KMS-11 (cell line): ENCODE results near the gene C16orf82.

ENCODE experiments used
- H2AFZ ChIP-seq: fragments of 200-600 bp; sonication (generic); 2 replicates; pipeline ENCODE4 v1.6.1; 2016; ENCODE audit warnings: antibody characterized with exemption, mixed run types, low read depth
- H3K27ac ChIP-seq: fragments of 200-600 bp; sonication (generic); 2 replicates; pipeline ENCODE4 v1.6.1; 2016; ENCODE audit warnings: mild to moderate bottlenecking, mixed run types
- H3K27me3 ChIP-seq: fragments of 200-600 bp; sonication (generic); 2 replicates; pipeline ENCODE4 v1.6.1; 2017; ENCODE audit warnings: mild to moderate bottlenecking, low read depth, mixed run types, moderate library complexity; ENCODE audit not compliant: insufficient read depth
- H3K36me3 ChIP-seq: fragments of 200-600 bp; sonication (generic); 2 replicates; pipeline ENCODE4 v1.6.1; 2017; ENCODE audit warnings: mild to moderate bottlenecking, mixed run types; ENCODE audit not compliant: insufficient read depth
- H3K4me1 ChIP-seq: fragments of 200-600 bp; sonication (generic); 2 replicates; pipeline ENCODE4 v1.6.1; 2016; ENCODE audit warnings: mild to moderate bottlenecking, low read depth, mixed run types; ENCODE audit not compliant: poor library complexity, severe bottlenecking
- H3K4me2 ChIP-seq: fragments of 200-600 bp; sonication (generic); 2 replicates; pipeline ENCODE4 v1.7.0; 2016; ENCODE audit warnings: mild to moderate bottlenecking, mixed run types
- H3K4me3 ChIP-seq: fragments of 200-600 bp; sonication (generic); IDR thresholded peaks from 2 replicates; pipeline ENCODE4 v1.6.1; 2017; ENCODE audit warnings: low read depth, low read length, mixed read lengths; ENCODE audit not compliant: insufficient read depth
- H3K79me2 ChIP-seq: fragments of 200-600 bp; sonication (generic); 2 replicates; pipeline ENCODE4 v1.6.1; 2016; ENCODE audit warnings: low read depth, mixed run types; ENCODE audit not compliant: insufficient read depth
- H3K9ac ChIP-seq: fragments of 200-600 bp; sonication (generic); 2 replicates; pipeline ENCODE4 v1.6.1; 2016; ENCODE audit warnings: mild to moderate bottlenecking, mixed run types
- H4K20me1 ChIP-seq: fragments of 200-600 bp; sonication (generic); 2 replicates; pipeline ENCODE4 v1.6.1; 2016; ENCODE audit warnings: mild to moderate bottlenecking, mixed run types; ENCODE audit not compliant: insufficient read depth
- TF ChIP-seq, protein P1 (sequence below): fragments of 200-600 bp; sonication (generic); conservative IDR thresholded peaks from 2 replicates; pipeline ENCODE4 v1.6.1; 2017; ENCODE audit warnings: low read depth, mild to moderate bottlenecking, antibody characterized with exemption, low read length, moderate library complexity, mixed read lengths

Gene C16orf82

DNA sequence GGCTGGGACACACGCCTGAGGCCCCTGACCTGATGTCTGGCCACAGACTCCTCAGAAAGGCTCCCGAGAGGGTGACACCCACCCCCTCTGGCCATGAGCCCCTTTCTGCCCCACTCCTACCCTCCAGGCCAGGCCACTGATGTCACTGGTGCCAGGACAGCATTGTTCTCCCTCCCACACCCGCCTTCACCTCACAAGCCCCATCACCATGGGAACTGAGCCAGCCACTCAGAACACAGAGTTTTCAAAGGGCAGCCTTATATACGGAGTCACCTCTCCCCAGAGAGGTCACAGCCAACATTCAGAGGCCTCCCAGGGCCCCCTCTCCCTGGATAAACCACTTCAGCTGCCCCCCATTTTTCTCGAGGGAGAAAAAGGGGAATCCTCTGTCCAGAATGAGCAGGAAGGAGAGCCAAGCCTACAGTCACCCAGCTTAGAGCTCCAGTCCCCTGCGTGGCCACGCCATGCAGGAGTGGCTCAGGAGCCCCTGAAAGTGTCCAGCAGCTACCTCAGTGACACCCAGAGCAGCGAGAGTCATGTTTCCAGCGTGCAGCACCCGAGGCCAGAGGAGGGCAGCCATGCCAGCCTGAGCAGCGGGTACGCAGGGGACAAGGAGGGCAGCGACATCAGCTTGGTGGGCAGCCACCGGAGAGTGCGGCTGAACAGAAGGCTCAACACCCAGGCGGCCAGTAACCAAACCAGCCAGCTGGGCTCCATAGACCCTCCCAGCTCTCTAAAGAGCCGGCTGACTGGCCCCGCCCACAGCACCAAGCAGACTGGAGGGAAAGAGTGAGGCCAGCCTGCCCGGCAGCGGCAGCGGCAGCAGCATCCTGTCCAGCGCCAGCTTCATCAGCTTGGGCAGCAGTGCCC lies at the start of gene C16orf82:
Gene C16orf82 (plus strand): TSS at position 260 of the 870 bp plus-strand sequence.
- no peak within 1 kb of the TSS for H2AFZ ChIP-seq
- no peak within 1 kb of the TSS for H3K9ac ChIP-seq
- H3K79me2 ChIP-seq = no peaks in the 10 kb centered on the region
- H3K27ac ChIP-seq = no peak within 1 kb of the TSS
- no peak within 1 kb of the TSS for H3K4me3 ChIP-seq
- no peaks in the 10 kb centered on the region for H3K27me3 ChIP-seq
- H3K36me3 ChIP-seq = no peaks in the 10 kb centered on the region
- TF ChIP-seq, protein P1, sequence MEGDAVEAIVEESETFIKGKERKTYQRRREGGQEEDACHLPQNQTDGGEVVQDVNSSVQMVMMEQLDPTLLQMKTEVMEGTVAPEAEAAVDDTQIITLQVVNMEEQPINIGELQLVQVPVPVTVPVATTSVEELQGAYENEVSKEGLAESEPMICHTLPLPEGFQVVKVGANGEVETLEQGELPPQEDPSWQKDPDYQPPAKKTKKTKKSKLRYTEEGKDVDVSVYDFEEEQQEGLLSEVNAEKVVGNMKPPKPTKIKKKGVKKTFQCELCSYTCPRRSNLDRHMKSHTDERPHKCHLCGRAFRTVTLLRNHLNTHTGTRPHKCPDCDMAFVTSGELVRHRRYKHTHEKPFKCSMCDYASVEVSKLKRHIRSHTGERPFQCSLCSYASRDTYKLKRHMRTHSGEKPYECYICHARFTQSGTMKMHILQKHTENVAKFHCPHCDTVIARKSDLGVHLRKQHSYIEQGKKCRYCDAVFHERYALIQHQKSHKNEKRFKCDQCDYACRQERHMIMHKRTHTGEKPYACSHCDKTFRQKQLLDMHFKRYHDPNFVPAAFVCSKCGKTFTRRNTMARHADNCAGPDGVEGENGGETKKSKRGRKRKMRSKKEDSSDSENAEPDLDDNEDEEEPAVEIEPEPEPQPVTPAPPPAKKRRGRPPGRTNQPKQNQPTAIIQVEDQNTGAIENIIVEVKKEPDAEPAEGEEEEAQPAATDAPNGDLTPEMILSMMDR = no peak
- H3K4me1 ChIP-seq = no peaks in the 10 kb centered on the region
- no peak within 1 kb of the TSS for H3K4me2 ChIP-seq
- H4K20me1 ChIP-seq = no peaks in the 10 kb centered on the region

- no peaks in the 10 kb centered on the region for H3K79me2 ChIP-seq
- H2AFZ ChIP-seq = no peak overlapping the region
- H3K36me3 ChIP-seq = no peaks in the 10 kb centered on the region
- H3K27ac ChIP-seq = no peak overlapping the region
- TF ChIP-seq, protein P1 = no peak
- H3K4me3 ChIP-seq = no peak overlapping the region
- H3K4me1 ChIP-seq = no peaks in the 10 kb centered on the region
- H3K4me2 ChIP-seq = no peak overlapping the region
- no peak overlapping the region for H3K9ac ChIP-seq
- no peaks in the 10 kb centered on the region for H3K27me3 ChIP-seq
- H4K20me1 ChIP-seq = no peaks in the 10 kb centered on the region
Measured at GRCh38 chr16:27020031-27020430, 46.7 kb upstream of the C16orf82 start.

- TF ChIP-seq, protein P1 = no peak
- H3K27me3 ChIP-seq = no peaks in the 10 kb centered on the region
- H3K79me2 ChIP-seq = no peaks in the 10 kb centered on the region
- H3K4me2 ChIP-seq = no peak overlapping the region
- no peaks in the 10 kb centered on the region for H3K36me3 ChIP-seq
- no peak overlapping the region for H3K4me3 ChIP-seq
- H2AFZ ChIP-seq = no peak overlapping the region
- H3K9ac ChIP-seq = no peak overlapping the region
- no peaks in the 10 kb centered on the region for H4K20me1 ChIP-seq
- H3K27ac ChIP-seq = no peak overlapping the region
- no peaks in the 10 kb centered on the region for H3K4me1 ChIP-seq
Measured at GRCh38 chr16:27024010-27024409, 42.7 kb upstream of the C16orf82 start.

GRCh38 chr16:27025581-27025980 lies 41.1 kb upstream of the C16orf82 start:
- Histone ChIP-seq H3K27ac (no peak overlapping the region), H3K36me3 (no peaks in the 10 kb centered on the region), H3K4me1 (no peaks in the 10 kb centered on the region), H3K4me3 (no peak overlapping the region), H2AFZ (no peak overlapping the region), H3K9ac (no peak overlapping the region), H3K27me3 (no peaks in the 10 kb centered on the region), H3K79me2 (no peaks in the 10 kb centered on the region), H4K20me1 (no peaks in the 10 kb centered on the region), H3K4me2 (no peak overlapping the region)
- TF ChIP-seq, protein P1 = no peak
